Dedifferentiated amniotic fluid mesenchymal stem cell (primary cell): Measurements from ENCODE around the gene MARK3.

Experiments used
- DNase-seq: peaks from one replicate; pipeline ENCODE4 v3.0.0-alpha.2; 2016; ENCODE audit errors: extremely low spot score

Gene MARK3

GRCh38 chr14:103526914-103527248 lies 141.7 kb downstream of the MARK3 start:
- no peak for DNase-seq

- DNase-seq, result no peak
Observed at GRCh38 chr14:103527408-103528145, 142.4 kb downstream of the MARK3 start.

- DNase-seq, result no peak
Observed at GRCh38 chr14:103528146-103528586, 143.0 kb downstream of the MARK3 start.

GRCh38 chr14:103528587-103529382 lies 143.6 kb downstream of the MARK3 start, which contains the start of gene TRMT61A:
TRMT61A (plus strand) TSS chr14:103529196; CDS start chr14:103529979, 783 bp downstream.
- peak; percentile 86 for DNase-seq

GRCh38 chr14:103529383-103530365 lies 144.5 kb downstream of the MARK3 start:
- DNase-seq, result no peak

- no peak for DNase-seq
Observed at GRCh38 chr14:103530390-103530789, 145.2 kb downstream of the MARK3 start.

GRCh38 chr14:103530831-103531230 lies 145.6 kb downstream of the MARK3 start:
- DNase-seq, result no peak

GRCh38 chr14:103531421-103532215 lies 146.4 kb downstream of the MARK3 start:
- DNase-seq, result no peak

GRCh38 chr14:103532216-103533136 lies 147.3 kb downstream of the MARK3 start:
- DNase-seq, result no peak

- no peak for DNase-seq
Observed at GRCh38 chr14:103533137-103533998, 148.2 kb downstream of the MARK3 start.

- no peak for DNase-seq
Observed at GRCh38 chr14:103533999-103534575, 148.9 kb downstream of the MARK3 start.

- DNase-seq, result no peak
Observed at GRCh38 chr14:103534576-103535061, 149.4 kb downstream of the MARK3 start.

- DNase-seq, result no peak
Observed at GRCh38 chr14:103535081-103535890, 150.1 kb downstream of the MARK3 start.

GRCh38 chr14:103535891-103536565 lies 150.8 kb downstream of the MARK3 start:
- DNase-seq, result no peak

- no peak for DNase-seq
Observed at GRCh38 chr14:103536693-103537092, 151.5 kb downstream of the MARK3 start.

- DNase-seq, result no peak
Observed at GRCh38 chr14:103537175-103537990, 152.2 kb downstream of the MARK3 start.
